GM12872 (cell line): Measurements from ENCODE around the gene UPF2.

Experiments used
- TF ChIP-seq, protein P1 (sequence below): IDR thresholded peaks from 3 replicates; pipeline ENCODE4 v1.5.1; 2011; ENCODE audit warnings: low read depth, mild to moderate bottlenecking, low read length, moderate library complexity; ENCODE audit not compliant: insufficient read depth

UPF2 gene

DNA sequence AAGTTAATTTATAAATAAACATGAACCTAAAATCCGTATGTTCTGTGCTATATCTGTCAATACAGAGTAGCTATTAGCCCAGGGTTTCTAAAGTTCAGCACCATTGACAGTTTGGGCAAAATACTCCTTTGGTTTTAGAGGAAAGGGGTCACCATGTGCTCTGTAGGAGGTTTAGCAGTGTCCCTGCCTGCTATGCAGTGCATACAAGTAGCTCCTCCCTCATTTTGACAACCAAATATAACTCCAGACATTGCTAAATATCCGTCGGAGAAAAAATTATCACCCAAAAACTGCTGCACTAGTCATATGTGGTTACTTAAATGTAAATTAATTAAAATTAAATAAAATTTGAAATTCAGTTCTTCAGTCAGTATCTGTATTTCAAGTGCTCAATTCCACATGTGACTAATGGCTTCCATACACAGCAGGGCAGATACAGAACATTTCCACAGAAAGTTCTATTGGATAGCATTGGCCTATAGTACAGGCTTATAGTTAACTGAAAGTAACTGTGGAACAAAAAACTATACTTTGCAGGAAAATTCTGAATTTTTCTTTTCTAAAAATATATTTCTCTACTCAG, 6.4 kb downstream of the UPF2 start:
- TF ChIP-seq, protein P1, sequence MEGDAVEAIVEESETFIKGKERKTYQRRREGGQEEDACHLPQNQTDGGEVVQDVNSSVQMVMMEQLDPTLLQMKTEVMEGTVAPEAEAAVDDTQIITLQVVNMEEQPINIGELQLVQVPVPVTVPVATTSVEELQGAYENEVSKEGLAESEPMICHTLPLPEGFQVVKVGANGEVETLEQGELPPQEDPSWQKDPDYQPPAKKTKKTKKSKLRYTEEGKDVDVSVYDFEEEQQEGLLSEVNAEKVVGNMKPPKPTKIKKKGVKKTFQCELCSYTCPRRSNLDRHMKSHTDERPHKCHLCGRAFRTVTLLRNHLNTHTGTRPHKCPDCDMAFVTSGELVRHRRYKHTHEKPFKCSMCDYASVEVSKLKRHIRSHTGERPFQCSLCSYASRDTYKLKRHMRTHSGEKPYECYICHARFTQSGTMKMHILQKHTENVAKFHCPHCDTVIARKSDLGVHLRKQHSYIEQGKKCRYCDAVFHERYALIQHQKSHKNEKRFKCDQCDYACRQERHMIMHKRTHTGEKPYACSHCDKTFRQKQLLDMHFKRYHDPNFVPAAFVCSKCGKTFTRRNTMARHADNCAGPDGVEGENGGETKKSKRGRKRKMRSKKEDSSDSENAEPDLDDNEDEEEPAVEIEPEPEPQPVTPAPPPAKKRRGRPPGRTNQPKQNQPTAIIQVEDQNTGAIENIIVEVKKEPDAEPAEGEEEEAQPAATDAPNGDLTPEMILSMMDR = no peak

DNA sequence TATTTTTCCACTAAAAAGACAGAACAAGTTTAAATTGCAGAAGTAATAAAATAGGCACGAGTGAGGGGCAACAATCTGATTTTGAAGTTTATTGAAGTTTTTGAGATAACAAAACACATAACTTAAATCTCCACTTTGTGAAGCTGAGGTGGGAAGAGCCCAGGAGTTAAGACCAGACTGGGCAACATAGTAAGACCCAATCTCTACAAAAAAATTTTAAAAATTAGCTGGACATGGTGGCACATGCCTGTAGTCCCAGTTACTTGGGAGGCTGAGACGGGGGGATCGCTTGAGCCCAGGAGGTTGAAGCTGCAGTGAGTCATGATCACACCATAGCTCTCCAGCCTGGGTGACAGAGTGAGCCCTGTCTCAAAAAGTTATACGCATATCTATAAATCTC, 11.2 kb downstream of the UPF2 start:
- TF ChIP-seq, protein P1 = no peak

DNA sequence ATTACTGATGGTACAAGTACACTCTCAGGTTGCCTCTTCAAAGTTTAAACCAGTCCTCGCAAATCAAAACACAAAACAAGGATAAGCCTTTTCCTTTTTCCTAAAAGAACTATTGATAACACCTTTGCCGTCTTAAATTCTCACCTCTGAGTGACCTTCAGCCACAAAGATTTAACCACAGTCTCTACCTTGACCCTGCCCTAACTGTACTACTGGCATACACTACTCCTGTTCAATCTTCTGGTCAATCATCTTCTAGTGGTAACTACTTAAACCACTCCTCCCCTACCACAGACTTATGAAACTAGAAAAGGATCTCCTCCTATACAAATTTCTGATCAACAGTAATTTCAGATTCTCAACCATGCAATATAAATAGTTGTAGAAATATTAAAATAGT, 15.1 kb downstream of the UPF2 start:
- TF ChIP-seq, protein P1 = no peak

DNA sequence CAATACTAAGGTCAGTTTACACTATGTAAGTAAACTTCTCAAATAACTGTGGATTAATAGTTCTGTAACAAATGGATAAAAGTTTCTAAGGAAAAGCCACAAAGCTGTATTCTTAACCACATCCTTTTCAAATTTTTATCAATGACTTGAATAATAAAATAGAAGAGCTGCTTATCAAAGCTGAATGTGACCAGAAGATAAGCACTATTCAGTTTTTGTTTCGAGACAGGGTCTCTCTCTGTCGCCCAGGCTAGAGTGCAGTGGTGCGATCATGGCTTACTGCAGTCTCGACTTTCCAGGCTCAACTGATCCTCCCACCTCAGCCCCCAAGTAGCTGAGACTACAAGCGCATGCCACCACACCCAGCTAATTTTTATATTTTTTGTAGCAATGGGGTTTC, 17.0 kb downstream of the UPF2 start:
- TF ChIP-seq, protein P1 = no peak

DNA sequence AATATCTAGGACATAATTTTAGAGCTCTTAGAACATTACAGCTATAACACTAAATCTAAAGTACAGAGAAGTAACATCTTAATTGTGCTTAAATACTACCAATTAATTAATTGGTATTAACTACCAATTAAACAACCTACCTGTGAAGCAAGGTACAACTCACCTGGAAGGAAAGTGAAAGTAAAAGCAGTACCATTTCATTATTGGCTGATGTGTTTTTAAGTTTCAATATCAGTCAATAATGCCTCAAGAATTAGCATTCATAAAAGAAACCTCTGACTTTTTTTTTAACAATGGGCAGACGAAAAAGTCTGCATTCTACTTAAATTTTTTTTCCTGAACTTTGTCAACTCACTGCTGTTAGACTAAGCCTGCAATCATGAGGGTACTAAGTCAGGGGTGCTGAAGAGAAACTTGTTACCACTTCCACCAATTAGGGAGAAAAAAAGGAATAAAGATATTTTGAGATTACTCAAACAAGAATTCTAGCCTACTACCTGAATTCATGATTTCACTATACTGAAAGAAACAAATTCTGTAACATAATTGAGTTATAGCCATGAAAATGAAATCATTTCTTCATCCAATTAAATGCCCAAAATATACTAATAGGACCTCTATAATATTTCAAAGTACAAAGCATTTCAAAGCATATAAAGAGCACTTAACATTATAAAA, 19.9 kb downstream of the UPF2 start:
- TF ChIP-seq, protein P1 = no peak

DNA sequence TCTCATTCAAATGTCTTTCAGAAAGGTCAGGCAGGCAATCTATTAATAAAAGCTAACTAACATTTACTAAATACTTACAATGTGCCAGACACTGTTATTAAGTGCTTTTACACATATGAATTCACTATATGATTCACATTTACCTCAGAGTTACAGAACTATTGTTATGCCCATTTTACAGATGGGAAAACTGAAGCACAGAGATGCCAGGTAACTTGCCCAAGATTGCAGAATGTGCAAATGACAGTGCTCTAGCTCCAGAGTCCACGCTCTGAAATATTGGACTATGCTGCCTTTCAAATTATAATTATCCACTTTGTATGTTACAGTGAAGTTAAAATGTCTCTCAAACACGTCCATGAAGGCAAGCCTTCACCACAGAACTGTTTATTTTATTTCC, 22.0 kb downstream of the UPF2 start:
- TF ChIP-seq, protein P1 = no peak

DNA sequence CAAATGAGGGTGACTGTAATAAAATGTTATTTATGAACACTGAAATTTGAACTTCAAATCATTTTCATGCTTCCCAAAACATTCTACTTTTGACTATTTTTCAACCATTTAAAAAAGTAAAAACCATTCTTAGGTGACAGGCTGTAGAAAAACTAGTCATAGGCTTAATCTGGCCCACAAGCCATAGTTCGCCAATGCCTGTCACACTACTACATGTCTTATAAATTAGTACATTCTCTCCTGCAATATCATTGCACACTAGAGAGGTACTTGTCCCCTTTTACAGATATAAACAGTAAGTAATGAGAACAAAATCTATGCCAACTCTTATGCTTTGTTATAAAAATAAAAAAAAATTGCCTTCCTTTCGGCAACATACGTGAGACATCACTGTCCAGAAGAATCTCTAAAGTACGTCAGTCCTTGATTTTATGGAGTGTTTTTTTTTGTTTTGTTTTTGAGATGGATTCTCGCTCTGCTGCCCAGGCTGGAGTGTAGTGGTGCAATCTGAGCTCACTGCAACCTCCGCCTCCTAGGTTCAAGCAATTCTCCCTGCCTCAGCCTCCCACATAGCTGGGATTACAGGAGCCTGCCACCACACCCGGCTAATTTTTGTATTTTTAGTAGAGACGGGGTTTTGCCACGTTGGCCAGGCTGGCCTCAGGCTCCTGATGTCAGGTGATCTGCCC, 23.2 kb downstream of the UPF2 start:
- TF ChIP-seq, protein P1 = no peak
